ENCODE measurements around the gene PLEKHA7.

DNA sequence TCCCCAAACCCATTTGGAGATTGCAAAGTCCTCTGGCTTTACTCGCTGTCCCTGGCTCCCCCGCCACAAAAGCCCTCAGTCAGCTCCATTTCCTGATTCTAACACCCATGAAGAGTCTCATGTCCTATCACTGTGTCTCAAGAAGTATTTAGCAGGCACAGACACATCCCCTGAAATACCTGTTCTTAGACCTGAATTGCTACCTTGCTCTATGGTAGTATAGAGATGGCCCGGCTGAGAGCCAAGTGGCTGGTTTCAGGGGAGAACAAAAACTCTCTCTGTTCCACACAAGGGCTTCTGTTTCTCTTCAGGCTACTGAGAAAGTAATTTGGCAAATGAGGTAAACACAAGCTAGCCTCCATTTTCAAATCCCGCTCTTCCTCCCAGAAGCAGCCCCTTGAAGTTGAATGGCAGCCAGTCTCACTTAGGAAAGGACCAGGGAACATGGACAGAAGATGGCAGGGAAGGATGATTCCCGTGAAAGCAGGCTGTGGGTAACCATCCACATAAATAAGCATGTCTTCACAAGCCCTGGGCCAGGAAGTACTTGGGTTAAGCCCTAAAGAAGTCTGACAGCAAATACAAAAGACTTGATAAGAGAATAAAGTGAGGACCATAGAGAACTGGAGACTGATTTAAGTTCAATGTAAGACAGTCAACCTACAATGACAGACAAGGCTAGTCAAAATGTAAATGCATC is 138.0 kb downstream of the PLEKHA7 start:
- TF ChIP-seq, protein P1, sequence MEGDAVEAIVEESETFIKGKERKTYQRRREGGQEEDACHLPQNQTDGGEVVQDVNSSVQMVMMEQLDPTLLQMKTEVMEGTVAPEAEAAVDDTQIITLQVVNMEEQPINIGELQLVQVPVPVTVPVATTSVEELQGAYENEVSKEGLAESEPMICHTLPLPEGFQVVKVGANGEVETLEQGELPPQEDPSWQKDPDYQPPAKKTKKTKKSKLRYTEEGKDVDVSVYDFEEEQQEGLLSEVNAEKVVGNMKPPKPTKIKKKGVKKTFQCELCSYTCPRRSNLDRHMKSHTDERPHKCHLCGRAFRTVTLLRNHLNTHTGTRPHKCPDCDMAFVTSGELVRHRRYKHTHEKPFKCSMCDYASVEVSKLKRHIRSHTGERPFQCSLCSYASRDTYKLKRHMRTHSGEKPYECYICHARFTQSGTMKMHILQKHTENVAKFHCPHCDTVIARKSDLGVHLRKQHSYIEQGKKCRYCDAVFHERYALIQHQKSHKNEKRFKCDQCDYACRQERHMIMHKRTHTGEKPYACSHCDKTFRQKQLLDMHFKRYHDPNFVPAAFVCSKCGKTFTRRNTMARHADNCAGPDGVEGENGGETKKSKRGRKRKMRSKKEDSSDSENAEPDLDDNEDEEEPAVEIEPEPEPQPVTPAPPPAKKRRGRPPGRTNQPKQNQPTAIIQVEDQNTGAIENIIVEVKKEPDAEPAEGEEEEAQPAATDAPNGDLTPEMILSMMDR (IDR thresholded peaks at IDR 0.05): no peak
- TF ChIP-seq POLR2AphosphoS5 (IDR thresholded peaks at IDR 0.05) (no peak), POLR2A (IDR thresholded peaks at IDR 0.05) (no peak)

All from suprapubic skin (tissue), 4 donors.